Measurements from ENCODE around the gene CHADL. TPM values are rescaled to one million over a fixed set of nuclear protein-coding genes. Genes with fewer than 3 reads are reported as not detected.
A peak's percentile ranks its signal among the peaks of the same experiment; 100 is the strongest.

CHADL gene
- total RNA-seq, 1 experiment from 2014 or later = 0.13 TPM

GRCh38 chr22:41238570-41239442 is 1.9 kb downstream of the CHADL start:
- no peak for DNase-seq (ENCODE audit: low read depth, low spot score)
- in situ Hi-C loops (cut with HindIII; ENCODE audit: low pct_unique_long_range_greater_than_20kb, low sequenced_read_pairs) = no loop called here

- in situ Hi-C loops (cut with HindIII; ENCODE audit: low pct_unique_long_range_greater_than_20kb, low sequenced_read_pairs) = no loop called here
- no peak for DNase-seq (ENCODE audit: low read depth, low spot score)
These were observed 2.8 kb downstream of the CHADL start for GRCh38 chr22:41237707-41238569.

GRCh38 chr22:41237036-41237706 is 3.6 kb downstream of the CHADL start:
- in situ Hi-C loops (cut with HindIII; ENCODE audit: low pct_unique_long_range_greater_than_20kb, low sequenced_read_pairs) = no loop called here
- DNase-seq (ENCODE audit: low read depth, low spot score) = no peak

GRCh38 chr22:41234815-41235695 is 5.7 kb downstream of the CHADL start:
- no peak for DNase-seq (ENCODE audit: low read depth, low spot score)
- in situ Hi-C loops (cut with HindIII; ENCODE audit: low pct_unique_long_range_greater_than_20kb, low sequenced_read_pairs) = no loop called here

GRCh38 chr22:41231369-41231768 is 9.4 kb downstream of the CHADL start:
- DNase-seq (ENCODE audit: low read depth, low spot score) = no peak
- in situ Hi-C loops (cut with HindIII; ENCODE audit: low pct_unique_long_range_greater_than_20kb, low sequenced_read_pairs) = no loop called here

GRCh38 chr22:41230401-41230785 is 10.3 kb downstream of the CHADL start:
- DNase-seq (ENCODE audit: low read depth, low spot score) = no peak
- in situ Hi-C loops (cut with HindIII; ENCODE audit: low pct_unique_long_range_greater_than_20kb, low sequenced_read_pairs) = no loop called here

- in situ Hi-C loops (cut with HindIII; ENCODE audit: low pct_unique_long_range_greater_than_20kb, low sequenced_read_pairs) = no loop called here
- no peak for DNase-seq (ENCODE audit: low read depth, low spot score)
These were observed 10.9 kb downstream of the CHADL start for GRCh38 chr22:41229730-41230400.

- no peak for DNase-seq (ENCODE audit: low read depth, low spot score)
These were observed 11.5 kb downstream of the CHADL start for GRCh38 chr22:41229215-41229614.

GRCh38 chr22:41226723-41227655 is 13.7 kb downstream of the CHADL start:
- in situ Hi-C loops (cut with HindIII; ENCODE audit: low pct_unique_long_range_greater_than_20kb, low sequenced_read_pairs) = no loop called here
- no peak for DNase-seq (ENCODE audit: low read depth, low spot score)

More at GRCh38 chr22:41229215-41229614, 11.5 kb downstream of the CHADL start:
- in situ Hi-C loops (cut with HindIII; ENCODE audit: low pct_unique_long_range_greater_than_20kb, low sequenced_read_pairs) = no loop called here

- in situ Hi-C loops (cut with HindIII; ENCODE audit: low pct_unique_long_range_greater_than_20kb, low sequenced_read_pairs) = no loop called here
- DNase-seq (ENCODE audit: low read depth, low spot score) = no peak
These were observed 17.2 kb downstream of the CHADL start for GRCh38 chr22:41223535-41223934.

GRCh38 chr22:41222846-41223507 is 17.8 kb downstream of the CHADL start:
- no peak for DNase-seq (ENCODE audit: low read depth, low spot score)
- in situ Hi-C loops (cut with HindIII; ENCODE audit: low pct_unique_long_range_greater_than_20kb, low sequenced_read_pairs) = no loop called here

- in situ Hi-C loops (cut with HindIII; ENCODE audit: low pct_unique_long_range_greater_than_20kb, low sequenced_read_pairs) = no loop called here
- peak; percentile 94 for DNase-seq (ENCODE audit: low read depth, low spot score)
These were observed 23.1 kb downstream of the CHADL start for GRCh38 chr22:41217553-41218157.

- DNase-seq (ENCODE audit: low read depth, low spot score) = peak; percentile 37
- in situ Hi-C loops (cut with HindIII; ENCODE audit: low pct_unique_long_range_greater_than_20kb, low sequenced_read_pairs) = no loop called here
These were observed 23.7 kb downstream of the CHADL start for GRCh38 chr22:41216984-41217383.

GRCh38 chr22:41215926-41216325 is 24.8 kb downstream of the CHADL start:
- no peak for DNase-seq (ENCODE audit: low read depth, low spot score)
- in situ Hi-C loops (cut with HindIII; ENCODE audit: low pct_unique_long_range_greater_than_20kb, low sequenced_read_pairs) = no loop called here

GRCh38 chr22:41215409-41215808 is 25.3 kb downstream of the CHADL start:
- no peak for DNase-seq (ENCODE audit: low read depth, low spot score)
- in situ Hi-C loops (cut with HindIII; ENCODE audit: low pct_unique_long_range_greater_than_20kb, low sequenced_read_pairs) = no loop called here

Data from SK-MEL-5 (cell line).